Glutamatergic neuron (in vitro differentiated cells): ENCODE data around the gene TYW1. TPM values are rescaled to one million over a fixed set of nuclear protein-coding genes. Genes with fewer than 3 reads are reported as not detected.
"Not testable (repeated sequence)": the region's sequence is repeated elsewhere in the genome, so short reads cannot be mapped to it uniquely, and the experiment has no call there.

Experiments
- DNase-seq: peaks from one replicate; pipeline ENCODE4 v3.0.0; 2022
- H3K27ac Mint-ChIP-seq: one replicate; pipeline ENCODE4 v1.8.0; 2020; ENCODE audit warnings: mild to moderate bottlenecking, mixed read lengths, inconsistent platforms; ENCODE audit not compliant: unreplicated experiment
- H3K27me3 Mint-ChIP-seq: one replicate; pipeline ENCODE4 v1.8.0; 2020; ENCODE audit warnings: mild to moderate bottlenecking, moderate library complexity, mixed read lengths, inconsistent platforms; ENCODE audit not compliant: unreplicated experiment
- H3K36me3 Mint-ChIP-seq: one replicate; pipeline ENCODE4 v1.8.0; 2020; ENCODE audit warnings: mild to moderate bottlenecking, mixed read lengths, inconsistent platforms; ENCODE audit not compliant: unreplicated experiment
- H3K4me1 Mint-ChIP-seq: one replicate; pipeline ENCODE4 v1.8.0; 2020; ENCODE audit warnings: mild to moderate bottlenecking, low read depth, mixed read lengths, inconsistent platforms; ENCODE audit not compliant: unreplicated experiment
- H3K4me3 Mint-ChIP-seq: one replicate; pipeline ENCODE4 v1.8.0; 2020; ENCODE audit warnings: mild to moderate bottlenecking, mixed read lengths, inconsistent platforms; ENCODE audit not compliant: unreplicated experiment
- H3K9me3 Mint-ChIP-seq: one replicate; pipeline ENCODE4 v1.8.0; 2020; ENCODE audit warnings: mild to moderate bottlenecking, moderate library complexity, mixed read lengths, inconsistent platforms; ENCODE audit not compliant: unreplicated experiment
- total RNA-seq: library from RNA; stranded (reverse); fragmentation: NEBNext Ultra II Directional; extraction: Animal tissue kit (Norgen Biotek cat#: 25700); gene quantifications from one replicate; pipeline ENCODE4 v1.2.1, GENCODE V29; 2021; ENCODE audit not compliant: unreplicated experiment
- TF ChIP-seq, protein P1 (sequence below): fragments of 200-600 bp; sonication (generic); IDR thresholded peaks from one replicate; pipeline ENCODE4 v1.5.0; 2021; ENCODE audit not compliant: partially characterized antibody, unreplicated experiment

The TYW1 gene
- total RNA-seq, 1 donor from 2014 or later = 17.7 TPM

- not testable (repeated sequence) for H3K4me3 Mint-ChIP-seq, H3K4me1 Mint-ChIP-seq, DNase-seq, H3K9me3 Mint-ChIP-seq, H3K27me3 Mint-ChIP-seq, H3K27ac Mint-ChIP-seq, H3K36me3 Mint-ChIP-seq
- TF ChIP-seq, protein P1, sequence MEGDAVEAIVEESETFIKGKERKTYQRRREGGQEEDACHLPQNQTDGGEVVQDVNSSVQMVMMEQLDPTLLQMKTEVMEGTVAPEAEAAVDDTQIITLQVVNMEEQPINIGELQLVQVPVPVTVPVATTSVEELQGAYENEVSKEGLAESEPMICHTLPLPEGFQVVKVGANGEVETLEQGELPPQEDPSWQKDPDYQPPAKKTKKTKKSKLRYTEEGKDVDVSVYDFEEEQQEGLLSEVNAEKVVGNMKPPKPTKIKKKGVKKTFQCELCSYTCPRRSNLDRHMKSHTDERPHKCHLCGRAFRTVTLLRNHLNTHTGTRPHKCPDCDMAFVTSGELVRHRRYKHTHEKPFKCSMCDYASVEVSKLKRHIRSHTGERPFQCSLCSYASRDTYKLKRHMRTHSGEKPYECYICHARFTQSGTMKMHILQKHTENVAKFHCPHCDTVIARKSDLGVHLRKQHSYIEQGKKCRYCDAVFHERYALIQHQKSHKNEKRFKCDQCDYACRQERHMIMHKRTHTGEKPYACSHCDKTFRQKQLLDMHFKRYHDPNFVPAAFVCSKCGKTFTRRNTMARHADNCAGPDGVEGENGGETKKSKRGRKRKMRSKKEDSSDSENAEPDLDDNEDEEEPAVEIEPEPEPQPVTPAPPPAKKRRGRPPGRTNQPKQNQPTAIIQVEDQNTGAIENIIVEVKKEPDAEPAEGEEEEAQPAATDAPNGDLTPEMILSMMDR = peak; percentile 55
Observed at GRCh38 chr7:67000601-67001258, 4.1 kb downstream of the TYW1 start.

GRCh38 chr7:67004145-67004544 lies 7.5 kb downstream of the TYW1 start:
- H3K27ac Mint-ChIP-seq, H3K4me1 Mint-ChIP-seq, H3K36me3 Mint-ChIP-seq, H3K27me3 Mint-ChIP-seq, DNase-seq, H3K9me3 Mint-ChIP-seq, H3K4me3 Mint-ChIP-seq: not testable (repeated sequence)

- no peak overlapping the region for H3K27ac Mint-ChIP-seq
- H3K4me3 Mint-ChIP-seq = no peak overlapping the region
- no peak for DNase-seq
- peaks cover 2% of the 10 kb centered on the region for H3K4me1 Mint-ChIP-seq
- TF ChIP-seq, protein P1 = no peak
- H3K9me3 Mint-ChIP-seq = peaks cover 1% of the 10 kb centered on the region
- H3K36me3 Mint-ChIP-seq = no peaks in the 10 kb centered on the region
- H3K27me3 Mint-ChIP-seq = no peaks in the 10 kb centered on the region
Observed at GRCh38 chr7:67006965-67007364, 10.3 kb downstream of the TYW1 start.

DNA sequence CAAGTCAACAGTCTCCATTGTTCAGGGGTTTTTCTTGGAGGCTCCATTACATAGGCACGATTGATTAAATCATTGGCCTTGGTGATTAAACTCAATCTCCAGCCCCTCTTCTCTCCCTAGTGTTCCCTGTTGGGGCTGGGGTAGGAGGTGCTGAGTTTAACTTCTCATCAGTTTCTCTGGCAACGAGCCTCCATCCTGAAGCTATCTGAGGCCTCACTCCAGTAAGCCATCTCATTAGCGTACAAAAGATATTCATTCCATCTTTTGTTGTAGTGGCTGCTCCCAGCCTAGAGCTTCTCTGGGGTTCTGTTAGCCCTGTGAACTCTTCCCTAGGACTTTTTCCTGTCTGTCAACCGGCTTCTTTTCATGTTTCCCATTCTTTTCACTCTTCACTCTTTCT lies 11.6 kb downstream of the TYW1 start:
- no peak for DNase-seq
- Mint-ChIP-seq H3K36me3 (no peaks in the 10 kb centered on the region), H3K4me1 (peaks cover 2% of the 10 kb centered on the region), H3K9me3 (peaks cover 1% of the 10 kb centered on the region), H3K4me3 (no peak overlapping the region), H3K27me3 (no peaks in the 10 kb centered on the region), H3K27ac (no peak overlapping the region)
- TF ChIP-seq, protein P1 = no peak

DNA sequence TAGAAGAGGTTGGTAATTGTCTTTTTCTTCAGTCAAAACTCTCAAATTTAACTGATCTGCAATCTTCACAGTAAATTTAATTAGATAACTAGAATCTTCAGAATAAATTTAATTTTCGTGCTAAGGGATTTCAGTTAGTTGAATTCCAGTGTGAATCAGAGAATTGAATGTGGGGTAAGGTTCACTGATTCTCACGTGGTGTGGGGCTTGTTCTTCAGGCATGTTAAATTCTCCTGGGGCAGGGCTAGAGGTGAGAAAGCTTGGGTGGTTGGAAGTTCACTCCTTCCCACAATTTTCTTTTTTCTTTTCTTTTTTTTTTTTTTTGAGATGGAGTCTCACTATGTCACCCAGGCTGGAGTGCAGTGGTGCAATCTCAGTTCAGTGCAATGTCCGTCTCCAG lies 13.0 kb downstream of the TYW1 start:
- not testable (repeated sequence) for H3K4me1 Mint-ChIP-seq, H3K36me3 Mint-ChIP-seq, H3K27ac Mint-ChIP-seq, H3K27me3 Mint-ChIP-seq, H3K4me3 Mint-ChIP-seq, H3K9me3 Mint-ChIP-seq, DNase-seq

DNA sequence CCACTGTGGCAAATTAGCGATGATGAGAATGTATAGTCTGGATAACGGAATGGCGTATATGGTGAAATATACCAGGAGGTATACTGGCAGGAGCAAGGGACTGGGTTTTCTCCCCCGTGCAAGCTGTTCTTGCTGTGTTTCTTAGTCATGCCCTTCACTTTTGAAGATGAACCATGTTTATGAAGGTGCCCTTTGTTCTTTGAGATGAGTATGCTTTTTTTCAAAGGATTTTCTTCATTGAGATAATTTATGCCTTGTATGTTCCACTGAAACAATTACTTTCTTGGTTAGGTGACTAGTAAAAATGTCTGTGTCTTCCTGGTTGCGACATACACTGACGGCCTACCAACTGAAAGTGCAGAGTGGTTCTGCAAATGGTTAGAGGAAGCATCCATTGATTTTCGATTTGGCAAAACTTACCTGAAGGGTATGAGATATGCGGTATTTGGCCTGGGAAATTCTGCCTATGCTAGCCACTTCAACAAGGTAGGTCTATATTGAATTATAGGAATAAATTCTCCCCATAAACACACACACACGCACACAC lies 17.5 kb downstream of the TYW1 start:
- not testable (repeated sequence) for H3K4me1 Mint-ChIP-seq, H3K36me3 Mint-ChIP-seq, H3K4me3 Mint-ChIP-seq, H3K9me3 Mint-ChIP-seq, H3K27ac Mint-ChIP-seq, H3K27me3 Mint-ChIP-seq, DNase-seq

- not testable (repeated sequence) for H3K4me1 Mint-ChIP-seq, DNase-seq, H3K36me3 Mint-ChIP-seq, H3K4me3 Mint-ChIP-seq, H3K9me3 Mint-ChIP-seq, H3K27ac Mint-ChIP-seq, H3K27me3 Mint-ChIP-seq
Observed at GRCh38 chr7:67017971-67018370, 21.3 kb downstream of the TYW1 start.
